ENCODE measurements around the gene SMIM7.

Gene SMIM7

DNA sequence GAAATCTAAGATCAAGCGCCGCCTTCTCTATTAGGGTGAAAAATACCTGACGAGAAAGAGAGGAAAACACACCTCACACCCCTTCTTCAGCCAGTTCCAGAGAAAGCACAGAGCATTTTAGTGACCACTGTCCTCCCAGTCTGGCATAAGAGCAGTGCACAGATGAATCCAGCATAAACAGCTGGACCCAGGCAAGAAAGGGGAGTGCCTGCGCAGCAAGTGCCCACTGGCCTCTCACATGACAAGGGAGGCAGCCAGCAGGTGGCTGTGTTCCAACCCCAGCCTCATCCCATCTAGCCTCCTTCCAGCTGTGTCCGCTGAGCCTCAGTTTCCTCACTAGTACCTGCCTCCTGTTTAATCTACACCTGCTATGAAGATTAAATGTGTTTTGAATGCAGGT lies 39.9 kb downstream of the SMIM7 start:
- no peak for DNase-seq

GRCh38 chr19:16619457-16619856 lies 40.5 kb downstream of the SMIM7 start:
- no peak for DNase-seq

GRCh38 chr19:16618248-16618647 lies 41.7 kb downstream of the SMIM7 start:
- no peak for DNase-seq

- no peak for DNase-seq
Measured at GRCh38 chr19:16615808-16616207, 44.1 kb downstream of the SMIM7 start.

DNA sequence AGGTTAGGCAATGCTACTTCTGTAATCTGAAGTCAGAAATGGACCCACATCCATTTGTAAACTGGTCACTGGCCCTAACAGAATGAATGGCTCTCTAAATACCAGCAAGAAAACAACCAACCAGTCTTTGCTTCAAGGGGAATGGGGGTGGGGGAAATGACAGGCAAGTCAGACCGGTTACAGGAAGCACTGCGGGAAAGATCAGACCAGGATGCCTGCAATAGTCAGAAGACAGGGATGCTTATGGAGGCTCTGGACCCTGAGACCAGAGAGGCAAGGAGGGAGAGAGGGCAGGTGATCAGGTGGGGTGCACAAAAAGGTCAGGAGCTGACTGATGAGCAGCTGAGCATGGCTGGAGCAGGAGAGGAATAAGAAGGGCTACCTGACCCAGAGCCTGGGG lies 45.0 kb downstream of the SMIM7 start:
- DNase-seq, result no peak

GRCh38 chr19:16613841-16614240 lies 46.1 kb downstream of the SMIM7 start:
- no peak for DNase-seq

GRCh38 chr19:16612636-16613035 lies 47.3 kb downstream of the SMIM7 start:
- DNase-seq, result no peak

GRCh38 chr19:16611121-16611520 lies 48.8 kb downstream of the SMIM7 start:
- DNase-seq, result no peak

GRCh38 chr19:16609511-16610200 lies 50.3 kb downstream of the SMIM7 start:
- DNase-seq, result no peak

GRCh38 chr19:16608290-16608739 lies 51.6 kb downstream of the SMIM7 start:
- no peak for DNase-seq

DNA sequence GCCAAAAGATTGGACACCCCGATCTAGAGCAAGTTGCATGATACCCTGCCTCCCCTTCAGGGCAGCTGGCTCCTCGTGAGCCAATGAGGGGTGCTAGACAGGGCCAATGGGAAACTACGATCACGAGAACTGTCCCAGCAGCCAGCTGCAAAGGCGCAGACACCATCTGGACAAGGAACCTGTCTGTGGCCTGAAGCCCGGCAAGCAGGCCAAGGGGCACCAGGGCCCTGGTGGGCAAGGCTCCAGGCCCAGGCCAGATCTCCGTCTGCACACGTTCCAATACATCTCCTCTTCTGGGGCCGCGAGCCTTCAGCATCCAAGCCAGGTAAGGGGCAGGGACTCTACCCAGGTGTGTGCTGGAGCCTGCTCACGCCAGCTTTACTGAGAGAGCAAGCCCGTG lies 52.1 kb downstream of the SMIM7 start:
- DNase-seq, result no peak

DNA sequence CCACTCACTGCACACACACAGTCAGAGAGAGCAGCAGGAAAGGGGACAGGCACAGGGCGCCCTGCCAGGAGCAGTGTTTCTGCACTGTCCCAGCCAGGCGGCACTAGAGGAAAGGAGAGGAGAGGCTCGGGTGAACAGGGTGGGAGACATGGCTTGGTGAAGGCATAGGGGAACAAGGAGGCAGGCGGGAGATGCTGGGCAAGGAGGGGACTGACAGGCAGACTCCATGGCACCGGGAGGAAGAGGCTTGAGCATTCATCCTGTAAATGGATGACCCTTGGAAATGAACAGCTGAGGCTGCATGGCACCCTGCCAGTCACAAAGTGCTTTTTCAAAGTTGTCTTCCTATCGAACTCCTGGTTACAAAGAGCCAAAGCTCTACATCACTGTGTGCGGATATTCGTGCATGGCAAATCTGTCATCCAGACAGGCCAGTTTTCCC lies 54.4 kb downstream of the SMIM7 start:
- peak; percentile 24 for DNase-seq

- no peak for DNase-seq
Measured at GRCh38 chr19:16605115-16605514, 54.8 kb downstream of the SMIM7 start.

- DNase-seq, result no peak
Measured at GRCh38 chr19:16604615-16605014, 55.3 kb downstream of the SMIM7 start.

DNA sequence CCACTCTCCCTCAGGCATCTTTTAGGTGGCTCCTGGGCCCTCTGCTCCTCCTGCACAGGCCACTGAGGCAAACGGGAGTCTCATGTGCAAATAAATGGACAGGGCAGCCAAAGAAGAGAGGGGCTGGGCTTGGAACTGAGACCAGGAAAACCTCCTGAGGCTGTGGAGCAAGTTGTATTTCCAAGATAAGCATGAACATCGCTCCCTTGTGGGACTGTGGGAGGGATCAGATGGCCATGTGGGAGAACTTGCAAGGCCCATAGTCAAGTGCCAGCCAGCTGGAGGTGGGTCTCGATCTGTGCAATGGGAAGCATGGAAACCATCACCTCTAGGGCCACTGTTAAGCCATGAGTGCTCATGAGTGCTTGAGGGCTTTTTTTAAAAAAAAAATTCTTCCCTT lies 56.9 kb downstream of the SMIM7 start:
- no peak for DNase-seq

GRCh38 chr19:16601378-16602052 lies 58.4 kb downstream of the SMIM7 start:
- DNase-seq, result no peak

- no peak for DNase-seq
Measured at GRCh38 chr19:16600824-16601223, 59.1 kb downstream of the SMIM7 start.

DNA sequence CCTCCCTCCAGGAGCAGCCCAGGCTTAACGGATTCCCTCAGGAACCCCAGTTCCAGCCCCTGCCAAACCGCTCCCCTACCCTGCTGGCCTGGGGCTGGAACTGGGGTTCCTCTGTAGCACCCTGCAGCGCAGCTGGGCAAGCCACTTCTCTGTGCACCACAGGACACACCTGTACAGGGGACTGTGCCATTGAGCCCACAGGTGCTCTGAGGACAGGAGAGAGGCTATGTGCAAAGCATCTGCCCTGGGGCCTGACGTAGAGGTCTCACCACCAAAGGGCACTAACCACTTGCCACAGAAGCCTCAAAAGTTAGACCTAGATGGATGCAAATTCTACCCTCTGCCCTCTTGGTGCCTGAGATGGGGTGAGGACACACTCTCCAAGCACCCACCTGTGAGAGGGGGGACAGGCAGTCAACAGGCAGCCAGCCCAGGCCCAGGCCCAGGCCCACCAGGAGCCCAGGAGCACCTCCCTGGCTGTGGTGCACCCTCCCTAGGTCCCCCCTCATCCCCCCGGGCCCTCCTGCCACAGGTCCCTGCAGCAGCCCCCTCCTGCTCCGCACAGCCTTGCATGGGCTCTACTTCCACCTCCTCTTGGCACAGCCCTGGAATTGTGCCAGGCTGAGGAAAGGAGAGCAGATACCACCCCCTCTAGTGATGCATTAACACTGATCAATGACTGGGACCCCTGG lies 60.1 kb downstream of the SMIM7 start:
- no peak for DNase-seq

DNA sequence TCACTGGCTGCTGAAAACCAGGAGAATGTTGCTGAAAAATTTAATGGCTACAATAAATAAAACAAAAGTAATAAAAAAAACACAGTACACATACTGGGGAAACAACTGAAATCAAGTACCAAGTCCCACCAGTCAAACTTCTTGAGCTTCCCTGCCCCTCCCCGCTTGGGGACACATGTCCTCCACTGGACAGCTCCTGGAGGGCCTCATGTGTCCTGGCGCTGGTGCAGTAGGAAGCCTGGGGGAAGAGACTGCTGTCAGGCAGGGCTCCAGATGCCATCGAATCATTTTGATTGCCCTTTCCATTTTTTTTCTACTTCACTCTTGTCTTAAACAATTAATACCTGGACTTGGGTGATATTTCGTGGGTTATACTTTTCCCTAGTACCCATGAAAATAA lies 61.1 kb downstream of the SMIM7 start:
- no peak for DNase-seq

- DNase-seq, result no peak
Measured at GRCh38 chr19:16596399-16596798, 63.5 kb downstream of the SMIM7 start.
